Activated CD8-positive, alpha-beta memory T cell treated with anti-CD3 and anti-CD28 coated beads, Interleukin-2, amount 50 U/mL, for 48 hours (primary cell): Measurements from ENCODE around the gene B3GALT6.

ENCODE experiments used
- DNase-seq: peaks from one replicate; pipeline ENCODE4 v3.0.0-alpha.2; 2020

The B3GALT6 gene

DNA sequence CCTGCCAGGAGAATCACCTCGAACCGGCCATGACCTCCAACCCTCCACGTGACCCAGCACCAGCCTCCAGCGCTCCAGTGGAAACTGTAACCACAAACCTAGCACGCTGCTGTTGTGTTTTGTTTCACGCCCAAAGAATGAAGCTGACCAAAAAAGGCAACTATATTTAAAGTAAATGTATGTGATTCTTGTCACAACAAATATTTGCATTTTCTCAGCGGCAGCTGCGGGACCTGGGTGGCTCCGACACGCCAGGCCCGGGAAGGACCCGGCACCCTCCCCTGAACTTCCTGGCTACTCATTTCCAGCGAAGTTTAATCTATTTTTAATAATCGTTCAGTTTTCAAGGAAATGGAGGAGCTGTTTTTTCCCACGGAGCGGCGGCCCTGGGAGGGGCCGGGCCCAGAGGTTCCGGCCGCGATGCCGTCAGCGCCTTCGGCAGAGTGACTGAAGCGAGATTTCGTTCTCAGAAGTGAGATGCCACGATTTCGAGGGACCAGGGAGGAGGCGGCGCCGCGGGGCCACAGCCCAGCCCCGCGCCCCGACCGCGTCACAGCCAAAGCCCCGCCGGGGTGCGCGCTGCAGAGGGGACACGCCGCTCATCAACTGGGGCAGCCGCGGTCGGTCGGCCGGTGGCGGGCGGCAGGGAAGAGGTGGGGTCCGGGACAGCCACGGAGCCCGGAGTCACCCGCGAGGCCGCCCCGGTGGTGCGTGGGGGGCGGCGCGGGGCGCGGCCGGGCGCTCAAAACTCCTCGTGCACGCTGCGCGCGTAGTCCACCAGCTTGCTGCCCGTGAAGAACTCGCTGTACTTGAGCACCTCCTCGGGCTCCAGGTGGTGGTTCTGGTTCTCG, 15.0 kb upstream of the B3GALT6 start:
- no peak for DNase-seq

DNA sequence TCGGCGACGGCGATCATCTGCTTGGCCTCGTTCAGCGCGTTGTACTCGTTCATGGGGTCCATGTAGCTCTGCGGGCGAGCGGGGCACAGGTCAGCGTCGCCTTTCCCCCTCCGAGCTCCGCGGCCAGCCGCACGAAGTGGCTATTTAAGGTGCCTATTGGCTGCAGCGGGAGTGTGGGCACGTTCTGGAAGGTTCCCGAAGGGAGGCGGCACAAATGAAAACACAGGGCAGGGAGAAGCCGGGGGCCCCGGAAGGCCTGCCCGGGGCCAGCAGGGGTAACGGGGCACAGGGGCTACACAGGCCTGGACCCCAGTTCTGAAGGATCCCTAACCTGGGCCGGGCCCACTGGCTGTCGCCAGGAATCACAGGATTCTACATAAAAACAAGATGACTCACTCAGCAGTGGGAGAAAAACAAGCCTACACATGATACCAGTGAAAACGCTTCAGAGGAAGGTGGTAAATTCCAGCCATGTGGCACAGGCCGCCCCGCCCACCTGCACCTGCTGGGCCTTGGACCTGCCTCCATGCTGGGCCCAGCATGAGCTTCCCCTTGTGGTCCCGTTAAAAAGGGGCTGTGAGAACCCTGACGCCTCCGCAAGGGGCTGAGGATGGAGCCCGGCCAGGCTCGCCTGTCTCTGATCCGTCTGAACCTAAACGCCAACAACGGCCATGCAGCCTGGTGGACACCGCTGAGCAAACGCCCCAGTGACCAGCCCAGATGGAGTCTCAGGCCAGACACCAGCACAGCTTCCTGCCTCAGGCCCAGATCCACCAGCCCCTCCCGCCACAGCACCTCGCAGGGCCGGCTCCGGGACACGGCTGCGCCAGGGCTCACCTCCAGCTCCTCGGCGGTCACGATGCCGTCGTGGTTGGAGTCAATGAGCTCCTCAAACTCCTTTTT, 14.2 kb upstream of the B3GALT6 start:
- DNase-seq, result no peak

DNA sequence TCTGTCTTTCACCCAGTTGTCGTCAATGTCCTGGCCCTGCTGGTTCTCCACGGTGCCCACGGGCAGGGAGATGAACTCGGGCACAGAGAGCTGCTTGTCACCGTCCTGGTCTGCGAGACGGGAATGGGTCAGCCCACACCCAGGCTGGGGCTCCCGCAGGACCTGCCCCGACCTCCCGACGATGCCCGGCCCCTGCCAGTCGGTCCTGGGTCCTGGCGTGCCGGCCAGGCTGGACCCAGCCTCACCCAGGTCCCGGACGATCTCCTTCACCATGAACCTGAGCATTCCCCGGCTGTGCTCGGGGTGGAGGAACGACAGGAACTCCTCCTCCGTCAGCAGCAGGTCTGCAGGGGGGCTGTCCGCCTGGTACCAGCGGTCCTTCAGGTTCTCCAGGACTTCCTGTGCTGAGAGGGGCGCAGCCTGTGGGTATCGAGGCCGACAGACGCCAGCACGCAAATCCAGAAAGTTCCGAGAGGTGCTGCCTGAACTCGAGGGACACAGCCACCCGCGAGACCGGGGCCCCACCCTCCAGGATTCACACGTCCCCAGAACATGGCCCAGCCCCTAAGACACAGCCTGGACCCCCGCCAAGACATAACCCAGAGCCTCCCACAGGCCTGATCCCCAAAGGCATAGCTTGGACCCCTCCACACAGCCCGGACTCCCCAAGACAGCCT, 13.4 kb upstream of the B3GALT6 start:
- DNase-seq, result no peak

DNA sequence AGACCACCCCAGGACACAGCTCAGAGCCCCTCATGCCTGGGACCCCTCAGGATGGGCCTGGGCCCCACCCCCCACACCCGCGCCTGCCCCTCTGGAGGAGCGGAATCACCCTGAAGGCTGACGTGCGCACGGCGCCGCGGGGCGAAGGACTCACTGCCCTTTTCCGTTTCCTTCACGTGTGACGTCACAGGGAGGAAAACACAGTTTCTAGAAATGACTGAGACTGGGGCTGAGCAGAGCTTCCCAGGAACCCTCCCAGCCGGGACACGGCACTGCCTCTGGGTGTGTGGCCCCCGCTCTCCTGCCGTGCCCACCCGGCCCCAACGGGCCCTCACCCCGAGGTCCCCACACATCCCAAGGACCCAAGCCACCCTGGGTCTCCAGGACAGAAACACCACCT, 12.7 kb upstream of the B3GALT6 start:
- no peak for DNase-seq

DNA sequence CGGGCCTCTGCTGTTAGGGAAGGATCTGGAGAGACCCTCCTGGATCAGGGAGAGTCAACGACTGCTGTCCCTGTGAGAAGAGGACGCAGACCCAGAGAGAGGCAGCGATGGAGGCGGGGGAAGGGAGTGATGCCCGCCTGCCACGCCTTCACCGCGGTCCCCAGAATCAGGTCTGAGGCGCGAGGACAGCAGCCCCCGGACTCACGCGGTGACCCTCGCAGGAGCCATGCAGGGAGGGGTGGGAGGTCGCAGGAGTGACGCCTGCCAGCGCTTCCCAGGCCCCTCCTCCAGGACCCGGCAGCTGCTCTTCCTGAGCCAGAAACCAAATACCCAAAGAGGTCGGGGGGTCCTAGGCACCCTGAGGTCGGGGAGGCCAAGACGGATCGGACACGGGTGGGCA, 11.8 kb upstream of the B3GALT6 start:
- DNase-seq, result no peak

DNA sequence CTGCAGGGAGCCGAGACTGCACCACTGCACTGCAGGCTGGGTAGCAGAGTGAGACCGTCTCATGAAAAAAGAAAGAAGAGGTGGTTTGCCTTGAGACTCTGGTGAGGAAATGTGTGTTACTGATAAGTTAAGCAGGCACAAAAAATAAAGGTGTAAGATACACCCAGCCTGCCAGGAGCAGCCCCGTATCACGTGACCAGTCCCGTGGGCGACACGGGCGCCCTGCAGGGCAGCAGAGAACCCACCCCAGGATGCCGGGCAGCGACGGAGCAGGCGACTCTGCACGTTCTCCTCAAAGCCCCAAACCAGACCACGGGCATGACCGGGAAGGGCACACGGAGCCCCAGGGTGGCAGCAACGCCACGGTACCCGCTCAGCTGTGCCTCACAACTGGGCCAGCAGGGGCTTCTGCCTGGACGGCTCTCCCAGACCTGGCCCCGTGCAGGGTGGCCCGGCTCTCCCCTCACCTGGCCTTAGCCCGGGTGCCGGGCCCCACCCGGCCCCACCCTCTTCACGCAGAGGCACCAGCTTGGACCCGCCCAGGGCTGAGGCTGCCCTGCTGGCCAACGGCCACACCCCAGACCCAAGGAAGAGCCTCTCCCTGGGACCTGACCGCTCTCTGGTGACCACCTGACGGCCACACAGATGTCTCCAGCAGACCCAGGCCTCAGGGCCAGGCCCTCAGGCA, 10.0 kb upstream of the B3GALT6 start:
- no peak for DNase-seq

DNA sequence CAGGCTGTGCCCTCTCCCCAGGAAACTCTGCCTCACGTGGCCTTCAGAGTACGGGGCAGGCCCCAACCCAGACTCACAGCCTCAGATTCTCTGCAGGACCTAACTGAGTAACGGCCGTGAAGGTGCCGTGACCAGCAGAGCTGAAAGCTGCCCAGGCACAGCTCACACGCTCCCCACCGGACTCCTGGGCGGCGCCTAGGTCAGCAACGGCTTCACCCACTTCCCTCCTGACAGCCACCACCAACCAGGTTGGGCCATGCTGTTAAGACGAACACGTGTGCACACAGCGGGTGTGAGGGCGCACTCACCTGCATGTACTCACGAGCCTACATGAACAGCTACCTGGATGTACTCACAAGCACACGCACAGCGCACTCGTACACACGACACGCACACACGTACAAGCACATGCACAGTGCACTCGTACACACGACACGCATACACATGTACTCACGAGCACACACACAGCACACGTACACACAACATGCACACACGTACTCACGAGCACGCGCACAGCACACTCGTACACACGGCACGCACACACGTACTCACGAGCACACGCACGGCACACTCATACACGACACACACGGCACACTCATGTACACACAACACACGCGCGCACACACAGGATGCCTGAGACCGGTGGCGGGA, 9.3 kb upstream of the B3GALT6 start:
- DNase-seq, result no peak

DNA sequence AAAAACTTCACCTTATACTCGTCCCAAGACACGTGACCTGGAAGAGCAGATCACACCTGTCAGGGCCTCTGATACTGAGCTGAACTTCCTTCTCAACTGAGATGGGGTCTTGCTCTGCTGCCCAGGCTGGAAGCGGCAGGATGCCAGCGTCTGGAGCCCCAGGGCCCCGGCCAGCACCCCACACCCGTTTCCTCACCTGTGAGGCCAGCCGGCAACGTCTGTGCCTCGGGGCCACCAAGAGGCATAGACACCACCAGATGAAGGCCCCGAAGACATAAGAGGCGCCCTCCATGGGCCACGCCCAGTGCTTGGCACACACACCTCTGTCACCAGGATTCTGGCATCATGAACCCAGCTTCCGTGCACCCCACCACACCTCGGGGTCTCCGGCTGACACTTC, 8.7 kb upstream of the B3GALT6 start:
- DNase-seq, result no peak

DNA sequence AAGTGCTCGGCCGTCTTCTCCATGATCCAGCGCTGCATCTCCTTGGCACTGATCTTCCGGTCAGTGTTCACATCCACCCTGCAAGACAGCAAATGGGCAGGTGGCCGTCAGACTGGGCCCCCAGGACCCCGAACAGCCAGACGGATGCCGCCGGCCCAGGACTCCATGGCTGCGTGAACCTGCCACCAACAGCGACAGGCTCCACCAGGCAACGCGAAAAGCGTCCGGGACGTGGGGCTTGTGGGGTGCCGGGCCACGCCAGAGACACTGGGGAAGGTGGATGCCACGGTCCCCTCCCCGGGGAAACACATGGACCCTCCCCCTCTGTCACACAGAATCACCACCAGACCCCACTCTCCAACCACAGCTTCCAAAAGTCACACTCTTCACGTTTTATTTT, 8.1 kb upstream of the B3GALT6 start:
- DNase-seq, result no peak

DNA sequence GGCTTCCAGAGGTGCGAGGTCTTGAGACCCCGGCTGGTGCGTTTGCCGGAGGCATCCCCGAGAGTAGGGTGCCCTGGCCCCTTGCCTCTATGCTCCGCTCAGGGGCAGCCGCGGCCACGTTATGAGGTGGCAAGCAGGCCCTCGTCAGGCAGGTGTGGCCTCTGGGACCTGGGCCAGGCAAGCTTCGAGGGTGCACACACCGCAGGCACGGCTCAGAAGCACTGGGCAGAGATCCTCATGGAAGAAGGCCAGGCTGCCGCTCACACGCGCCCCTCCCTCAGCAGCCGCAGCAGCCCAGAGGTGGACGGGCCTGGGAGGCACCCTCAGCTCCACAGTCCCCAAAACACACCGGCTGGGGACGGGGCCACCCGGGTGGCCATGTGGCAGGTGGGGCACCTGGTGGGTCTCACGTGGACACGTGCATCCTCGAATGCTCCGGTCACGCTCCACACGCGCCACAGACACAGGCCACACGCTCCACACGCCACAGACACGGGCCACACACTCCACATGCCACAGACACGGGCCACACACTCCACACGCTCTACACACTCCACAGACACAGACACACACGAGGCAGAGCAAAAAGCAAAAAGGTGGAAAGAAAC, 6.7 kb upstream of the B3GALT6 start:
- DNase-seq, result no peak

DNA sequence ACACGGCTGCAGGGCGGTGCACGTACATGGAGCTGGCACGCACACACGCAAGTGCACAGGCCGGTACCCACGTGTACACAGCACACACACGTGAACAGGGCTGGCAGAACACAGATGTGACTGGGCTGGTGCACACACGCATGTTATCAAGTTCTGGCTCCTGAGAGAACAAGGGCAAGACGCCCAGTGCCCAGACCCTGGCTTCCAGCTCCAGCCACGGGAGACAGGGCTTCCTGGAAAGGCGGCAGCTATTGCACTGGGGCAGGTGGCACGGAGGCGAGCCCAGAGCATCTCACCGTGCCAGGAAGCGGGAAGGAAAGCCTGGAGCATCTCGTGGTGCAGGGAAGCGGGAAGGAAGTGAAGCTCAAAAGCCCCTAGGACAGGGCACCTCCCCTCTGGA, 6.1 kb upstream of the B3GALT6 start:
- no peak for DNase-seq

DNA sequence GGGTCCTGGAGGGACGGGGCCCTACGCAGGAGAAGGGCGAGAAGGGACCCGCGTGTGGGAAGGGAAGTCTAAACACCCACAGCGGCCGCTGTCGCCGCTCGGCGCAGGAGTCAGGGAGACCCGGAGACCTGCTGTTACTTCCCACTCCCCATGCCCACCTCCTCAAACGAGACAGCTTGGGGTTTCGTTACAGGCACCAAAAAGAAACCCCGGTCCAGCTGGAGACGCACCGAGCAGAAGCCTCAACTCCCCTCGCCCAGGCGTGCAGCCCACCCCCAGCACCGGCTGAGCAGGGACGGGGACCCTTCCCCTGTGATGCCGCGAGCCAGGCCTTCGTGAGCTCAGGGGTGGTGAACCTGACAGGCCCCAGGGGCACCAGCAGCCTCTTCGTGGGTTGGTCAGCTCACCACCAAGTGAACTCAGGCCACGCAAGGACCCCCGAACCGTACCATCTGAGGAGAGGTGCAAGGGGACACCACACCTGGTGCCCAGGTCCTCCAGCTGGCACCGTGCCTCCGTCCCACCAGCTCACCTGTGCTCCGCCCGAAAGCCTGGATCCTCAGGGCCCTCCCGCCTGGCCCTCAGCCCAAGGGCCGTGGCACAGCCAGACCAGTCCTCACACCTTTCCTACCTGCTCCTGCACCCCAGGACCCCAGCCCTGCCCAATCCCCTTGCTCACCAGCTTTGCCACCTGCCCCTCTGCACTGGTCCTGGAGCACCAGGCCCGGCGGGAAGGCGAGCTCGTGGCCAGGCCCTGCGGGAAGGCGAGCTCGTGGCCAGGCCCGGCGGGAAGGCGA, 5.3 kb upstream of the B3GALT6 start:
- no peak for DNase-seq

DNA sequence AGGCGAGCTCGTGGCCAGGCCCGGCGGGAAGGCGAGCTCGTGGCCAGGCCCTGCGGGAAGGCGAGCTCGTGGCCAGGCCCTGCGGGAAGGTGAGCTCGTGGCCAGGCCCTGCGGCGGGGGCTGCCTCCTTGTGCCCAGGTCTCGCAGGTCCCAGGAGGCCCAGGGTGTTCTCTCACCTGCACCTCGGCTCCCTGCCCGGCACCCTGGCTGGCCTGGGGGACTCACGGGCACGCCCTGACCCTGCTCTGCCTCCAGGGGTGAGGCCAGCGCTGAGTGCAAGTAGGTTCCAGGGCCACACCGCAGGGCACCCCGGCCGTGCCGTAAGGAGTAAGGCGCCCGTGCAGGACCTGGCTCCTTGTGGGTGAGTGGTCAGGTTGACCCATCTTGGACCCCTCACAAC, 4.7 kb upstream of the B3GALT6 start:
- no peak for DNase-seq

DNA sequence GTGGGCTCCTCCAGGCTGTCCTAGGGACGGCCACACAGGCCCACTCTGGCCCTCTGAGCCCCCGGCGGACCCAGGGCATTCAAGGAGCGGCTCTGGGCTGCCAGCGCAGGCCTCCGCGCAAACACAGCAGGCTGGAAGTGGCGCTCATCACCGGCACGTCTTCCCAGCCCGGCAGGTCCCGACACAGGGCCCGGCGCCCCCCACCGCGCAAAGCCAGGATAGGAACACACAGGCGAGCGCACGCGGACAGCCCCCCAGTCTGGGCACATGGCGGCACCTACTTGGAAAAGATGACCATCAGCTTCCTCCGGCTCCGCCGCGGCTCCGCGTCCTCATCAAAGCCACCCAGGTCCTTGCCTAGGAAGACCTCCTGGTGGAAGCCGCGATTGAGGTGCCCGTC, 3.9 kb upstream of the B3GALT6 start:
- no peak for DNase-seq

DNA sequence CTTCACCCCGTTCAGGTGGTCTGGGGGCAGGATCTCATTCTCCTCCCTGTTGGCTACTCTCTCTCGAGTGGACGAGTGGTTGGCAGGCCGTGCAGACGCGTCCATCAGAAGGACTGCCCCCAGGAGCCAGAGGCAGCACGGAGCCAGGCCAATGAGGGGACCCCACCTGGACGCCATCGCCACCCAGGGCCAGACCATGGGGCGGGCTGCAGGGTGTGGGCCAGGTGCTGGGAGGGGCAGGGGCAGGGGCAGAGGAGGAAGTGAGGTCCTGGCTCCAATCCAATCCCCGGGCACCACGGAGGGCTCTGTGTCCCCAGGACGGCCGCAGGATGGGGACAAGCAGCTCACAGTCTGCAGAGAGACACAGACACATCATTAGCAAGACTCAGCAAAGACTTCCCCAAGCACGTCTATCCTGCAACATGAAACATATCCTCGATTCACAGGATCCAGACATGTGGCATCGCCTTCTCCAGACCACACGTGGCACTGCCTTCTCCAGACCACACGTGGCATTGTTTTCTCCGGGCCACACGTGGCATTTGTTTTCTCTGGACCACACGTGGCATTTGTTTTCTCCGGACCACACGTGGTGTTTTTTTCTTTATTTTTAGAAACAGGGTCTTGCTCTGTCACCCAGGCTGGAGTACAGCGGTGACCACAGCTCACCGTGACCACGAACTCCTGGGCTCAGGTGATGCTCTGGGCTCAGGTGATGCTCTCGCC, 3.3 kb upstream of the B3GALT6 start:
- no peak for DNase-seq

DNA sequence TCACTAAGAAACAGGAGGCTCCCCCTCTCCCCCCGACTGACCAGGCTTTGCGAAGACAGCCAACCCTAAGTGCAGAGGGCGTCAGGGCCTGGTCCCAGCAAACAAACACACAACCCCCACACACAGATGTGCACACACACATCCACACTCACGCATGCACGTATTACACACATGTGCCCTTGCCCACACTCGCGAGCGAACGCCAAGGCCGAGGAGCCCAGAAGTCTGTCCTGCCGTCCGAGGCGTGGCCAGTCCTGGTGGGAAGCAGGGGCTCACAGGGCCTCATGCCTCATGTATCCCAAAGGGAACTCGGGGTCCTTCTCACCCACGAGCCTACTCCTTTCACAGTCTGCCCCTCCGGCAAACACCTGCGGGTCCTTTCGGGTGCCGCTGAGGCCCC, 2.3 kb upstream of the B3GALT6 start:
- DNase-seq, result no peak

DNA sequence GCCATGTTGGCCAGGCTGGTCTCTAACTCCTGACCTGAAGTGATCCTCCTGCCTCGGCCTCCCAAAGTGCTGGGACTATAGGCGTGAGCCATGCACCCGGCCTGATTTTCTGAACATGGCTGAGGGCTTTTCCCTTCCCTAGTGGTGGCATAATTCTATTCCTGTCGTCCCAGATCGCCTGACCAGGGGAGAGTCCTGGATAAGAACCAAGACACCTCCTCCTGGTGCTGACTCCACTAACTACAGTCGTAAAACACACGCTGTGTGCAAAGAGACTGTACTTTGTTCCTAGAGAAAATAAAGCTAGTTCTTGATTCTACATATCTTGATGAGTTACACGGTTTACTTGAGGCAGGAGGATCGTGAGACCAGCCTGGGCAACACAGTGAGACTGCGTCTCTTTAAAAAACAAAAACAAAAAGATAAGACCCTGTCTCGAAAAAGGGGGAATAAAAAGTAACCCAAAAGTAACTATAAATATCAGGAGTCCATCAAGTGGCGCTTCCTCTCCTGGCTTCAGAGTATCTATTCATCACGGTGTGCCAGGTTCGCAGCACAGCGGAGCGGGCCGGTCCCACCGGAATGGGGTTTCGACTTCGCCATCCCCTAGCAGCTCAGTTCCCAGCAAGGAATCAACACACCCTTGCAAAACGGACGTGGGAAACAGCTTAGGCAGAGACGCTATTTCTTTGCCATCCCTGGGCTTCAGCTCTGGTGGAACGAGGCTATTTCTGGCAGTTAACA, 1.2 kb upstream of the B3GALT6 start:
- no peak for DNase-seq

DNA sequence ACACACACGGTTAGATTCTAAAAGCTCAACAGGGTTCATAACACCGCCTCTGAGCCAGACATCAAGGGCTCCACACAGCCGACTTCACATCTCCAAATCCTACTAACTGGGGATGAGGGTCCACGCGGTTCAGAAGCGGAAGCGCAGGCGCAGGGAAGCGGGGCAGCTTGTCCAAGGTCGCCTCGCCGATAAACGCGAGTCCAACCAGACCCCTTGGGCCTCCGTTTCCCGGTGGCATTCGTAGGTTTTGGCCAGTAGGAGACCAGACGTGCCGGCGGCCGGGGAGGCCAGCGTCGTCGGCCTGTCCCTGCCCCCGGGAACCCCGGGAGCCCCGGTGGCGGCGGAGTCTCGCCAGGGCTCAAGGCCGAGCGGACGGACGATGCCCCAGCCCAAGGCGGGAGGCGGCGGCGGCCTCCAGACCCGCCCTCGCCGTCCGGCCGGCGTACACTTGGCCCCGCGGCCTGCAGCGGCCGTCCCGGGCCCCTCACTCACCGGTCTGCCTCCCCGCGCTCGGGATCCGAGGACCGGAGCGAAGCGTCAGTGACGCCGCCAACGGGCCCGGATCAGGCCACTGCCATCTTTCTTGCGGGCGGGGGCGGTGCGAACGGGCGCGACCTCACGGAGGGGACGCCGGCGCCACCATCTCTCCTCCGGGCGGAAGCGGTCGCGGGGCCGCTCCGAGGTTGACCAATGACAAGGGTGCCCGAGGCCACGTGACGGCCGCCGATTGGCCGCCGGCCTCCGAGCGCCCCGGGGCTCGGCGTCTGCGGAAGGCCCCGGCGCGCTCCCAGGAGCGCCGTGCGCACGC, 433 bp upstream of the B3GALT6 start, which contains the start of gene SDF4:
SDF4 (minus strand) TSS at position 602 of the 808 bp plus-strand sequence. CDS start 3,229 bp downstream, outside the sequence.
- peak; percentile 97 for DNase-seq
